HG03520 (cell line): ENCODE data around the gene IGFBP7.

ENCODE experiments used
- ATAC-seq: cut with Tn5 transposase; IDR thresholded peaks from one replicate; pipeline ENCODE4 v1.9.1; 2021; ENCODE audit warnings: mild to moderate bottlenecking, moderate library complexity; ENCODE audit not compliant: unreplicated experiment

The IGFBP7 gene

DNA sequence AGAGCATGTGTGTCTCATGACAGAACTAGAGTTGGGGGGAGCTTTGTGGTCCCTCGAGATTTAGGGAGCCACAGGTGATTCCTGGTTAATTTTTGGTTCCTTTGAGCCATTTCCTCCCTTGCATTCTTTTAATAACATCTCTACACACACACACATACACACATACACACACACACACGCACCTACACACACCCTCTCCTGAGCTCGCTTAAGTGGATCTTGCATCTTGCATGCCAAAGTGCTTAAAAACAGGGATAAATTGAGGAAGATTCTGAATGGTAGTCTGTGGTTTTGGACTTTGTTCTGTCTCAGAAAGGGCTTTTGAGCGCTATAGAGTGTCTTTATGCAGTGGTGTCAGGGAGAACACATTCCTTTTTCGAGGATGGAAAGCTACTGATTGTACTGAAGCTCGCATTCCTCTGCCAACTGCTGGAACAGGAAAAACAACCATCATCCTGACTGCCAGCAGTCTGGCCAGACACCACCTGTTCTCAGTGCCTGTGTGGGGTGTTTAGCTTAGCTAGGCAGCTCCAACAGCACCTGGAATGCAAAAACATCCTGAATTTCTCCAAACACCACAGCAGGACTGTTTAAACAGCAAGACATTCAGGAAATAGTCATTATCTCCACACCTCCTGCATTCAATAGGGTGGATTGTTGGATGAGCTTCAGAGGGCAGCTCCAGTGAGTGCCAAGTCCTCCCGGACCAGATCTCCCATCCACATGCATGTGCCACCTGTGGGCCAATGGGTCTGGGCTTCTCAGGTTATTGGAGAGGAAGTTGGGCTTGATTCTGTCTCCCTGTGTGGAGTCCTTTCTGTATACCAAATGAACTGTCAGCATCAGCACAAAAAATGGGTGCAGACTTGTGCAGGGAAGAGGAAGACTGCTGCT lies 21.9 kb upstream of the IGFBP7 start:
- ATAC-seq: no peak

DNA sequence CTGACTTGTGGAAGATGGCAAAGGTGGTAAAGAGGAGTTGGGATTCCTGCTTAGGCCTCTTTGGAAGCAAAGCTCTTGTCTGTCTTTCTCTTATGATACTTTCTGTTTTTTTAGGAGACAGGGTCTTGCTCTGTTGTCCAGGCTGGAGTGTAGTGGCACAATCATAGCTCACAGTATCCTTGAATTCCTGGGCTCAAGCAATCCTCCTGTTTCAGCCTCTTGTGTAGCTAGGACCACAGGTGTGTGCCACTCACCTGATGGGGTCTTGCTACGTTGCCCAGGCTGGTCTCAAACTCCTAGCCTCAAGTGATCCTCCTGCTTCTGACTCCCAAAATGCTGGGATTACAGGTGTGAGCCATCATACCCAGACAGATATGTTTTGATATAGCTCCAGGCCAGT lies 19.3 kb upstream of the IGFBP7 start:
- no peak for ATAC-seq

DNA sequence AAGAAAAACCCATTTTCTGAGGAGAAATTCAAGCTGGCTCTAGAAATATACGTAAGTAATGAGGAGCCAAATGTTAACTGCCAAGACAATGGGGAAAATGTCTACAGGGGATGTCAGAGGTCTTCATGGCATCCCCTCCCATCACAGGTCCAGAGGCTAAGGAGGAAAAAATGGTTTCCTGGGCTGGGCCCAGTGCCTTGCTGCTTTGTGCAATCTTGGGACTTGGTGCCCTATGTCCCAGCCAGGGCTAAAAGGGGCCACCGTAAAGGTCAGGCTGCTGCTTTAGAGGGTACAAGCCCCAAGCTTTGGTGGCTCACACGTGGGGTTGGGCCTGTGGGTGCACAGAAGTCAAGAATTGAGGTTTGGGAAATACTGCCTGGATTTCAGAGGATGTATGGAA lies 17.2 kb upstream of the IGFBP7 start:
- ATAC-seq: no peak

DNA sequence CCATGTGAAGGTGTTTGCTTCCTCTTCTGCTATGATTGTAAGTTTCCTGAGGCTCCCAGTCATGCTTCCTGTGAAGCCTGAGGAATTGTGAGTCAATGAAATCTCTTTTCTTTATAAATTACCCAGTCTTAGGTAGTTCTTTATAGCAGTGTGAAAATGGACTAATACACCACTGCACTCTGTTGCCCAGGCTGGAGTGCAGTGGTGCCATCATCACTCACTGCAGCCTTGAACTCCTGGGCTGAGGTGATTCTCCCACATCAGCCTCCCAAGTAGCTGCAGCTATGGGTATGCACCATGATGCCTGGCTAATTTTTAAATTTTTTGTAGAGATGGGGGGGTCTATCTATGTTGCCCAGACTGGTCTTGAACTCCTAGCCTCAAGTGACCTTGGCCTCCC lies 15.8 kb upstream of the IGFBP7 start:
- no peak for ATAC-seq

DNA sequence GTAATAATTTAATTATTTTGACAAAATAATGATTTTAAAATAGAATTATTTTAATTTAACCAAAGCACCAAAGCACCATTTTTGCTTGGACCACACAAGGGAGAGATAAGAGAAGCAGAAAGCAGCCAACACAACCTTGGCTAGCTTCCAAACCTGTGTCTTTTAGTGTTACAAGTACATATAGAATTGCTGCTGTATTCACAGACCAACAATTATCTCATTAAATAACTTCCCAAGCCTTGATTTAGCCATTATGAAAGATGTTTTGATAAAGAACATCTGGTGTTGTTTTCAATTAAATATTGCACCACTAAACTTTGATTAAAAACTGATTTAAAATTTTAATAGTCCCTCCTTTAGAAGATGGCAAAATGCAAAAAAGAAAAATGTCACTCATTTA lies 14.0 kb upstream of the IGFBP7 start:
- ATAC-seq: no peak

DNA sequence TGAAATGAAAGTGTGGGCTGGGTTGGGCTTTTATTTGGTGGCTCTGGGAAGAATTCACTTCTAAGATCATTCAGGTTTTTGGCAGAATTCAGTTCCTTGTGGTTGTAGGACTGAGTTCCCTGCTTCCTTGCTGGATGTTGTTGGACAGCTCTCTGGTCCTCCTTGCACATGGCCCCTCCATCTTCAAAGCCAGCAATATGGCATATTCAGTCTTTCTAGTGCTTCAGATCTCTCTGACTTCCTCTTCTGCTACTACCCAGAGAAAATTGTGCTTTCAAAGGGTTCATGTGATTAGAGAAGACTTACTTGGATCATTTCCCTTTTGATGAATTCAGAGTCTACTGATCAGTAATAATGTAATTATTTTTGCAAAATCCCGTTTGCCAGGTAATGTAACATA lies 12.8 kb upstream of the IGFBP7 start:
- no peak for ATAC-seq

DNA sequence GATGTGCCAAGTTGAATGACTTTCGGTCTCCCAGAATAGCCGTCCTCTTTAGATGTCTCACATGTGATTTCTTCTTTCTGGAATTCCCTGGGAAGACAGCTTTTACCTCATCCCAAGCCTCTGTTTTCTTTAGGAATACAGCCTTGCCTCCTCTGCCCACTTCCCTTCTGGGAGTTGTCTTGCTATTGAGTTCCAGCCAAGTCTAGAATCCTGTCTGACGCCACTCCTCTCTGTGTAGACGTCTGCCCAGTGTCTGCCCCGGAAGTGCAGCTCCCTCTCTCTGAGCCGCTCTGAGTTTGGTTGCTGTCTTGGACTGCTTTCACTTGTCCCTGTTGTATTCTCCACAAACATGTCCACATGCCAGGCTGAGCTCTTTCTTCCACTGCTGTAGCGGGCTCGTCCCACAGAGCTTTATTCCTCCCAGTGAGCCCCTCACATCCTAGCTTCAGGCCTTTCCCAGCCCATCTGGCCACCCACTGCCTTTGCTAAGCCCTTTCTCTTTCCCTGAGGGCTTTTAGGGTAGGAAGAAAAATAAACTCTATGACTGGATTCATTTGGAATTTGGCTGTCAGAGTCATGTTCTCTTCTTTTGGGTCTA lies 9.0 kb upstream of the IGFBP7 start:
- ATAC-seq: no peak

DNA sequence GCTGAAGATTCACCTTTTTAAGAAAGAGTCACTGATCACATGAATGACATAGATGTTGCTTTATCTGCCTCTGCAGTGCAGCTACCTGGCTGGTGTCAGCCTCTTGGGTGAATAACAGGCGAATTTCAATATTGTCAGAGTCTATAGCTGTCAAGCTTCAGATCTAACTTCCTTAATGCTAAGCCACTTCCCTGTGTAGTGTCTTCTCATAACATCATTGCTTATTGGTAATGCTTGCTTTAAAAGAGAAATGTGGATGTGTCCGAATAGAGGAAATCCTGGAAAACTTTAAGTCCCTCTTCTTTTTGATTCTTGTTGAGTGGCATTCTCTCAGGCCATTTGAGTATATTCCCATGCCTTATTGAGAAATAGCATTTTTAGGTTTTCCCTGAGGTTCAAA lies 7.3 kb upstream of the IGFBP7 start:
- ATAC-seq: no peak

DNA sequence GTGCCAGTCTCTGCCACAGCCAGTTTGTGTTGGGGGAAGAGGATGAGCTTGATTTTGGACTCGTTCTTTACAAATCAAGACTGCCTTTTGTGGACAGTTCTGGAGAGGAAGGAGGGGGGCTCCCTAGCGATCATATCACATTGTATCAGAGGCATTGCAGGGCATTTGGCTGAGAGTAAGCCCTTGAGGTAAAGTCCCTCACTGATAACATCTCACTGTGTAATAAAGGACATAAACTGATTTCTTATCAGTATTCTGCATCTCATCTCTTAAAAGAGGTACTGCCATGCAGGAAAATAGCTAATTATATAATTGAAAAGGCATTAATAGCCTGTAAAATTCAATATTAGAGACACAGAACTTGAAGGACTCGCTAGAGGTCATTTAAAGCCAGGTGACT lies 6.1 kb upstream of the IGFBP7 start:
- ATAC-seq: no peak

DNA sequence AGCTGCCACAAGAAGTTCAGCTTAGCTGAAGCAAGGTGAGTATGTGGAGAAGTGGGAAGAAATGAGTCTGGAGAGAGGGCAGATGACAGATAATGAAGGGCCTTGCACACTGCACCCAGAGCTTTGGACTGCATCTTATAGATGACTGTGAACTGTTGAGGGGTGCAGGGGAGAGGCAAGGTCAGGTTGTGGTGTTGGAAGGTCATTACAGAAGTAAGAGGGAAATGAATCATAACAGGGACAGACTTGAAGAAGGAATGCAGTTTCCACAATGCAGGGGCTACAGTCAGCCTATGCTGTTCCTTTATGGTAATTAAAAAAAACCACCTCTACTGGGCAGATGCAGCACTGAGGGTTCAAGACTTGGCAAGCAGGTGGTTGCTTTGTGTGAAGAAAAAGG lies 4.8 kb upstream of the IGFBP7 start:
- no peak for ATAC-seq

DNA sequence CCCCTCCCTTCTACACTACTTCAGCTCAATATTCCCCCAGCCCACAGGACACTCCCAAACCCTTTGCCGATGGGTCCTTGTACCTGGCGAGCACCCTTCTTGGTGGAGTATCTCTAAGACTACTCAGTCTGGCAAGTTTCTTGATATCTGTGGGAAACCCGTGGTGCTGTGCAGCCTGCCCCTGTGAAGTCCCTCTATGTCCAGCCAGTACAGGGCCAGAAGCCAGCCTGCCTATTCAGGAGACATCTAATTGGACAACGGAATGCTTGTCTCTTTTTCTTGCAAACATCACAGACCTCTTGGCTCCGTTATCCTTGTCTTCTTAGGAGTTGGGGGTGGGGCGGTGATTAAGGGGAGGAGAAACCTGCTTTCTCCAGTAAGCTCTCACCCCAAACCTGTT lies 3.7 kb upstream of the IGFBP7 start:
- no peak for ATAC-seq

DNA sequence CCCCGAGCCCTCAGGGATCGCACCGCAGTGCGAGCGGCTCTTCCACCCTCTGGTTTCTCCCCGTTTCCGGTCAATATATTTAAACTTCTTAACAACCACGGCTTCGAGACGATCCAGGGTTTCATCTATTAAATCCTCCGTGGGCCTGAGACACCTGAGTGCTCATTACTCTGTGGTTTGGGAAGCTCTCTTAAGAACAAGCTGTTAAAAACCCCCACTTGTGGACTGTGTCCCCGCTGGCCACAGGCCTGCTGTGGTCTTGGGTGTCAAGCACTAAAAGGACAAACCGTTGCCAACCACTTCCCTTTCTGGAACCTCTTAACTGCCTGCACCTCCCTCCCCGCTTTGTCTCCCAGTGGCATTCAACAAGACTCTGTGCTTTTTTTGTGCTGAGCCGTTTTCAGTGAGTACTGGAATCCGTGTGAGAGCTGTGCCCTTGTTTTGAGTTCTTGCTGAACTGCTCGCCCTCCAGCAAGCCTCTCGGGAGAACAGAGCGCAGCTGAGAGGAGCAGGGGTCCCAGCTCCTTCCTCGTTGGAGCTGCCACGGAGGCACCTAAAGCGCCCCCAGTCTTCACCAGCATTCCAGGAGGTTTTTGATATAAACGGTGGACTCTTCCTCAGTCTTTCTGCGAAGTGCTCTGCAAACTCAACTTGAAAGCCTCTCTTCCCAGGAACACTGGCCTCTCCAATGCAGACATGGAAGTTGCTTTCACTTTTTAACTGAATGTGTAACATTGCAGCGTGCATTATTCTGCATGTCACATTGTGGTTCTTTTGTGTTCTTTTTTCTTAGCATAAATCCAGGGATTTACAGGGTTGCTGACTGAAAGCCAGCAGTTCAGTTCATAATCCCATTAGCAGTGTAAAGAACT lies 691 bp upstream of the IGFBP7 start:
- no peak for ATAC-seq

DNA sequence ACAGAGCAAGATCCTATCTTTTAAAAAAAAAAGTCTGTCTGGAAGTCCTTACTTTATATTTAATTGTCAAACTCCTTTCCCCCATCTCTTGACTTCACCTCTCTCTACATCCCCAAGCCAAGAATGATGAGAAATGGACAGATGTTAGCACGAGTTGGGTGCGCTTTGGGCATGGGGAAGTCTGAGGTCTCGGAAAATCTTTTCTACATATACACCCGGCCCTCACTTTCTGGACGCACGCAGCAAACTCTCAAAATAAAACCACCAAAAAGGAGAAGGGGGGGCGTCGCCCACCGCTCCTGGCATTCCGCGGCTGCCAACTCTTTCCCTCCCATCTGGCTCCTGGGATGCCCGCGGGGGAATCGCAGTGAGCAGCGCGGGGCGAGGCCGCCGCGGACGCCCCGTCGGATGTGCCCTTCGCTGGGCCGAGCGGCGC lies 756 bp downstream of the IGFBP7 start:
- no peak for ATAC-seq

DNA sequence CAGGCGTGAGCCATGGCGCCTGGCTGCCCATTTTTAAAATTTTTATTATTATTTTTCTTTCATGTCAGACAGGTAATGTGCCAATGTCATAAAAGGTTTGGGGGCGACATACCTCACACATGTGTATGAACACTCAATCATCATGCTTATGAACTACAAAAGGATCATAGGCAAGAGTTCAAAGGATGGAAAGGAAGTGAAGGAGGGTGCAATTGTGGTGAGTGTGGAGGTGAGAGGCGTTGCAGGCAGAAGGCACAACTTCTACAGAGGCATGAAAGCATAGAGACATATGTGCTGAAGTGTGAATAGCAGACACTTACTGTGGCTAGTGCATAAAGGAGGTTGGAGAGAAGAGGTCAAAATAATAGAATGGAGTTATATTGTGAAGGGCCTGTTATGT lies 4.0 kb downstream of the IGFBP7 start:
- no peak for ATAC-seq

DNA sequence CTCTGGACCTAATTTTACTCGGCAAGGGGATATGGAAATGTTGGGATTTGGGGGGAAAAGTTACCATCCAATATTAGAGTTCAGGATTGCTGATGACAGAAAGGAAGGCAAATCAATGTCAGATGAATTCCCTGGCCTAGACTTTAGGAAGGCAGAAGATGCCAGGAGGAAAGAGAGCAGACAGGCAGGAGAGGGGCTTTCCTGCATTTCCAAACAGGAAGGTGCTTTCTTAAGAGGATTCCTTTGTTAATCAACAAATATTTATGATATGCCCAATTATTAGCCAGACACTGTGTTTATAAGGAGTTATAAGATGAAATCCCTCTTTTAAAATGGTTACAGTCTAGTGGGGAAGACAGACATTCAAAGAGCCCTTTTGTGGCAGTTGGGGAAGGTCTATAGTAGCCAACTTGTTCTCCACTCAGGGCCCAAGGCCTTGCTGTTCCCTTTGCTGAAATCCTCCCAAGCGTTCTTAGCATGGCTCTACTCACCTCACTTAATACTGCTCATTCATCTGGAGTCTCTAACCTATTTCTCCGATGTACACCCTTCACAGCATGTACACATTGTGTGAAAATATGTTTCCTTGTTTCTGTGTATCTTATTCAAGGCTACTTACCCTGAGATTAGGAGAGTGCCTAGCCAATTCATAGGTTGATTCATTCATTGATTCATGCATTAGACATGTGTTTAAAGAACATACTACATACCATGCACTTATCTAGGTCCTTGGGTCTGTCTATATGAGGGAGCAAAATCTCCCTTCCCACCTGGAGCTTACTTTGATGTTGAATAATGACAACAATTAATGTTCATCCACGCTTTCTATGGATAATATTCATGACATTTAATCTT lies 5.3 kb downstream of the IGFBP7 start:
- ATAC-seq: no peak

DNA sequence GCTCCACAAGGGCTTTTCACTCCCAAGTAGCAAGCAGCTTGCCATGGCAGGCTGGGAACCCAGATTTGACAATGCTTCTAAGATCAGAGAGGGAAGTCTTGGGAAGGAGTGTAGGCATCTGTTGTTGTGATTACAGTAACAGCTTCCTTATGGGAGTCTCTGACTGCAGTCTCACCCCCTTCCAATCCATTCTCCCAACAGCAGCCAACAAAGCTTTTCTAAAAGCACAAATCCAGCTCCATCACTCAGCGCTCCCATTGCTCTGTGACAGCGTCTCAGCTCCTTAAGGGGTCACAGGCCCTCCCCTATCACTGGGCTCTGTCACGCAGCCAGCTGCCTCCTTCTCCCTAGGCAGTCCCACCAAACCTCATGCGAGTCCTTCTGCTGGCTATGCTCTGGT lies 7.1 kb downstream of the IGFBP7 start:
- ATAC-seq: no peak

DNA sequence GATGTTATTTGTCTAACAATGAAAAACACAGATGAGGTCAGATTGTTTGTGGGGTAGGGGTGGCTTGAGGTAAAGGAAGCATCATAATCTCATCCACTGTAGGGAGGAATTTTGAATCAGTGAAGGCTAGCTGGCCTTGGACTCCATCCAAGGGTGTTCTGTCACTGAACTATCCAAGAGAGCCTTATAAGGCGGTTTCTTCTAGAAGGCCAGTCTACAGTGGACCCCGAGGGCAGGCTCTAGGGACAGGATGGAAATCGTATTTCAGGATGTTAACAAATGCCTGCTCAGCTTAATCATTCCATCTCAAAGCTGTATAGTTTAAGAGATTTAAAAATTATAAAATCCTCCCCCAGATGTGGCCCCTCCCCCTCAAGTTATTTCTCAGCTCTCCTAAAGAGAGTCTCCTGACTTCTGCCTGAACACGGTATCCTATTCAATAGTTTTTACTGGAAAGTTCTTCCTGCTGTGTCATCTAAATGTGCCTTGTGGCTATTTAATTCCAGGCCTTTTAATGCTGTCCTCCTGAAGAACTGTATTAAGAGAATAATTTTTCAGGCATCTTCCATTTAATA lies 8.0 kb downstream of the IGFBP7 start:
- no peak for ATAC-seq

DNA sequence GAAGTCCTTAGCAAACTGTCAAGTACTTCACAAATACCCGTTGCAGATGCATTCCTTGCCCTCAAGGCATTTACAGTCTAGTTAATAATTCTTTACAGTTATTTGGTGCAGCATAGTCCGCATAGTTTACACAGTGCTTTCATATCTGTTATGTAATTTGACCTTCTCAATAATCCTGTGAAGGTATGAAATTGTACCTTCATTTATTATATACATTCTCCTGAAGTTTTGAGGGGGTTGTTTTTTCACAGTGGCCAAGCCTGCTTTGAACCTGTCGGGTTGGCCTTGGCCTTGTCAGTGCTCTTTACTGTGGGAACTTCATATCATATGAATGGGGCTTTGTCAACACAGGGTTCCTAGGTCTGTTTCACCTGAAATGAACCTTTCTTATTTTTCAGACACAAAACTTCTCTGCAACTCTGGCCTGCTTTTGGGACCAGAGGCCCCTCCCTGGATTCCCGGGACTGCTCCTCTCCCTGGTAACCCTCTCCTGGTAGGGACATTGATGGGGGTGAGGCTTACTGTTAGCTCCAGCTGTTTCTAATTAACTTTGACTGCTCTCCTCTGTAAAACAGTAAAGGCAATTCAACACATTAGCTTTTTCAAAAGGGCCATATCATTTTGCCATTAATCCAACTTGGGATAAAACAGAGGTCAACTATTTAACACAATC lies 9.1 kb downstream of the IGFBP7 start:
- ATAC-seq: no peak

DNA sequence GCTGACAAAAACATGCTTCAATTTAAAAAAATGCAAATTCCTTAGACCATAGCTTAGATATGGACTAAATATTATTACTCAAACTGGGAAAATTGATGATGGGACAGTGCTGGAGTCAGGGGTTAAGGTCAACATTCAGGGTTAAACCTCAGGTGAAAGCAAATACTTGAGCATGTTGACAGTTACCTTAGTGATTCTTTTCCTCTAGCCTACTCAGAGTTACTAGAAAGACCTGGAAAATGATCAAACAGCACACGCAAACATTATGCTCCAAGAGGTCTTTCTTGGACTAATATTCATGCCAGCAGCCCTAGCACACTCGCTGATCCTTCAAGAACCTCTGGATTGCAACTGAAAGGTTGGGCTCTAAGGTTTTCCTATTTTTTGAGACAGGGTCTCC lies 10.8 kb downstream of the IGFBP7 start:
- no peak for ATAC-seq

DNA sequence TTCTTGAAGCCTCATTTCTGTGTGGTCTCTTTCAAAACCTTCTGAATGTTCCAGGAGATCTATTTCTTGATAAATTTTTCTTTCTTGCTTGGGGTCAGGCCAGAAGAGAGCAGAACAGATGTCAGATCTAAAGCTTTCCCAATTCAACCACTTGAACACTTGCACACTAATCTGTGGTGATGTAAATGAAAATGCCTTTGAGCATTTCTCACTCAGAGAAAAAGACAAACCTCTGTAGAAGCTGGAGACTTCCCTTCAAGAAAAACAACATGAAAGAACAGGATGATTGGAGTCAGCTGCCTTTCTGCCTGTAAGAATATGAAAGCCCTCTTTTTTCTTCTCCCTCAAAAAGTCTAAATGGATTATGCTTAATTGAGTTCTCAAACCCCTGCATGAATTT lies 11.2 kb downstream of the IGFBP7 start:
- ATAC-seq: no peak
